Gastroesophageal sphincter (tissue), 3 donors: ENCODE measurements around the gene BTBD9.

ENCODE experiments used
- EP300 ChIP-seq: sonication (generic); formaldehyde crosslinking; IDR thresholded peaks from one replicate; pipeline ENCODE4 v1.6.1; 2017; ENCODE audit warnings: antibody characterized with exemption, mild to moderate bottlenecking
- POLR2AphosphoS5 ChIP-seq: sonication (generic); formaldehyde crosslinking; IDR thresholded peaks from one replicate; pipeline ENCODE4 v1.6.1; 2017; ENCODE audit warnings: antibody characterized with exemption
- TF ChIP-seq, protein P1 (sequence below), 4 experiments: fragments of 200-600 bp in 2 of 4; fragments of 450-650 bp in 2 of 4; sonication (generic) in 1 of 4; IDR thresholded peaks; one replicate each; pipeline ENCODE4 v1.5.1; 2017 to 2019; ENCODE audit warnings: antibody characterized with exemption in 4 of 4, mild to moderate bottlenecking in 2 of 4, moderate library complexity in 2 of 4

DNA sequence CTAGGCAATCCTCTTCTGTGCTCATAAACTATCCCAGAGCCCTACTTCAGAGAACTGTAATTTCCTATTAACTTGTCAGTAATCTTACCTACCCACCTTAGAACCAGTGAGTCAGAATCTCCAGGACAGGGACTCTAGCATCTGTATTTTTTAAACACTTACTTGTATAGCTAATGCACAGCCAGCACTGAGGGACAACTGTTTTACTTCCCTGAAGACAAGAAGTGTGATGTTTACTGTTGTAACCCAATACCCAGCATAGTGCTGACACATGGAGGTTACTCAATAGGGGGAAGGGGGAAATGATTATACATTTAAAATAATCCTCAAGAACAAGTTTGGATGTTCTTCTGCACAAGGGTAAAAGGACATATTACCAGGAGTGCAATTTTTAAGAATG lies 130.8 kb downstream of the BTBD9 start:
- TF ChIP-seq POLR2AphosphoS5 (no peak), EP300 (no peak)
- TF ChIP-seq, protein P1, sequence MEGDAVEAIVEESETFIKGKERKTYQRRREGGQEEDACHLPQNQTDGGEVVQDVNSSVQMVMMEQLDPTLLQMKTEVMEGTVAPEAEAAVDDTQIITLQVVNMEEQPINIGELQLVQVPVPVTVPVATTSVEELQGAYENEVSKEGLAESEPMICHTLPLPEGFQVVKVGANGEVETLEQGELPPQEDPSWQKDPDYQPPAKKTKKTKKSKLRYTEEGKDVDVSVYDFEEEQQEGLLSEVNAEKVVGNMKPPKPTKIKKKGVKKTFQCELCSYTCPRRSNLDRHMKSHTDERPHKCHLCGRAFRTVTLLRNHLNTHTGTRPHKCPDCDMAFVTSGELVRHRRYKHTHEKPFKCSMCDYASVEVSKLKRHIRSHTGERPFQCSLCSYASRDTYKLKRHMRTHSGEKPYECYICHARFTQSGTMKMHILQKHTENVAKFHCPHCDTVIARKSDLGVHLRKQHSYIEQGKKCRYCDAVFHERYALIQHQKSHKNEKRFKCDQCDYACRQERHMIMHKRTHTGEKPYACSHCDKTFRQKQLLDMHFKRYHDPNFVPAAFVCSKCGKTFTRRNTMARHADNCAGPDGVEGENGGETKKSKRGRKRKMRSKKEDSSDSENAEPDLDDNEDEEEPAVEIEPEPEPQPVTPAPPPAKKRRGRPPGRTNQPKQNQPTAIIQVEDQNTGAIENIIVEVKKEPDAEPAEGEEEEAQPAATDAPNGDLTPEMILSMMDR (IDR thresholded peaks at IDR 0.05), result no peak
